Stimulated activated naive CD8-positive, alpha-beta T cell treated with anti-CD3 and anti-CD28 coated beads, Interleukin-15, amount 100 ng/mL, for 72 hours (primary cell): ENCODE results near the gene DPCD.

ENCODE experiments used
- ATAC-seq: fragments of 150-1000 bp; cut with Tn5 transposase; 2 replicates; pipeline ENCODE4 v1.10.0; 2021; ENCODE audit warnings: mild to moderate bottlenecking, moderate library complexity
- DNase-seq, 2 donors: peaks; one replicate each; pipeline ENCODE4 v3.0.0; 2021 to 2022
- H3K27ac Mint-ChIP-seq, 2 donors: one replicate each; pipeline ENCODE4 v1.8.0; 2022; ENCODE audit warnings: mild to moderate bottlenecking in 2 of 2, mixed read lengths in 2 of 2, moderate library complexity in 2 of 2
- H3K27me3 Mint-ChIP-seq: one replicate; pipeline ENCODE4 v1.8.0; 2022; ENCODE audit warnings: mixed read lengths
- H3K4me1 Mint-ChIP-seq: one replicate; pipeline ENCODE4 v1.8.0; 2022; ENCODE audit warnings: mild to moderate bottlenecking, mixed read lengths
- H3K4me3 Mint-ChIP-seq, 2 donors: one replicate each; pipeline ENCODE4 v1.8.0; 2022; ENCODE audit warnings: mild to moderate bottlenecking in 2 of 2, mixed read lengths in 2 of 2, moderate library complexity in 1 of 2
- H3K9me3 Mint-ChIP-seq, 2 donors: one replicate each; pipeline ENCODE4 v1.8.0; 2022; ENCODE audit warnings: mixed read lengths in 2 of 2

Gene DPCD

GRCh38 chr10:101587725-101588653, at the start of gene DPCD, which contains the start of gene POLL:
Gene DPCD, plus strand, starts transcription at chr10:101588321. Its CDS starts 16 bp downstream, at chr10:101588337.
Gene POLL, minus strand, starts transcription at chr10:101588257. Its CDS starts 897 bp downstream, at chr10:101587360.
- ATAC-seq = peak; percentile 98
- Mint-ChIP-seq H3K27ac (peak within 1 kb of the TSS; percentile 91 to 93), H3K9me3 (no peaks in the 10 kb centered on the region)

GRCh38 chr10:101538446-101538845, 49.7 kb upstream of the DPCD start:
- Mint-ChIP-seq H3K4me1 (no peaks in the 10 kb centered on the region), H3K27ac (no peak overlapping the region)

More at GRCh38 chr10:101587725-101588653, at the start of gene DPCD, which contains the start of gene POLL:
- H3K4me1 Mint-ChIP-seq = peaks cover 27% of the 10 kb centered on the region
- peak; percentile 82 to 90 for DNase-seq
- no peaks in the 10 kb centered on the region for H3K27me3 Mint-ChIP-seq
- H3K4me3 Mint-ChIP-seq = peak within 1 kb of the TSS; percentile 96 to 98

GRCh38 chr10:101545898-101546297, 42.2 kb upstream of the DPCD start:
- ATAC-seq (no peak), DNase-seq (no peak)
- Mint-ChIP-seq H3K27ac (no peak overlapping the region), H3K27me3 (no peaks in the 10 kb centered on the region), H3K4me1 (no peaks in the 10 kb centered on the region), H3K9me3 (no peaks in the 10 kb centered on the region), H3K4me3 (no peak overlapping the region)

More at GRCh38 chr10:101538446-101538845, 49.7 kb upstream of the DPCD start:
- ATAC-seq (no peak), DNase-seq (no peak)
- Mint-ChIP-seq H3K9me3 (no peaks in the 10 kb centered on the region), H3K4me3 (no peak overlapping the region), H3K27me3 (no peaks in the 10 kb centered on the region)

- H3K9me3 Mint-ChIP-seq = no peaks in the 10 kb centered on the region
Measured at GRCh38 chr10:101550965-101551364, 37.2 kb upstream of the DPCD start.

GRCh38 chr10:101552442-101552841, 35.7 kb upstream of the DPCD start:
- no peaks in the 10 kb centered on the region for H3K27me3 Mint-ChIP-seq
- H3K4me3 Mint-ChIP-seq = no peak overlapping the region
- H3K4me1 Mint-ChIP-seq = no peaks in the 10 kb centered on the region
- no peaks in the 10 kb centered on the region for H3K9me3 Mint-ChIP-seq
- ATAC-seq (no peak), DNase-seq (no peak)
- H3K27ac Mint-ChIP-seq = no peak overlapping the region

More at GRCh38 chr10:101550965-101551364, 37.2 kb upstream of the DPCD start:
- ATAC-seq (peak; percentile 76), DNase-seq (no peak)
- H3K4me1 Mint-ChIP-seq = no peaks in the 10 kb centered on the region
- peak overlapping the region in 1 of 2 donors; percentile 16 for H3K27ac Mint-ChIP-seq
- H3K4me3 Mint-ChIP-seq = no peak overlapping the region
- H3K27me3 Mint-ChIP-seq = no peaks in the 10 kb centered on the region

GRCh38 chr10:101557541-101557940, 30.6 kb upstream of the DPCD start:
- no peak overlapping the region for H3K4me3 Mint-ChIP-seq
- DNase-seq = no peak
- peaks cover 24% of the 10 kb centered on the region for H3K4me1 Mint-ChIP-seq
- ATAC-seq = no peak
- H3K9me3 Mint-ChIP-seq = no peaks in the 10 kb centered on the region
- H3K27ac Mint-ChIP-seq = no peak overlapping the region
- no peaks in the 10 kb centered on the region for H3K27me3 Mint-ChIP-seq

GRCh38 chr10:101558204-101558603, 29.9 kb upstream of the DPCD start:
- DNase-seq = no peak
- peak overlapping the region in 1 of 2 donors; percentile 31 for H3K27ac Mint-ChIP-seq
- ATAC-seq = peak; percentile 38
- no peaks in the 10 kb centered on the region for H3K27me3 Mint-ChIP-seq
- no peak overlapping the region for H3K4me3 Mint-ChIP-seq
- H3K9me3 Mint-ChIP-seq = no peaks in the 10 kb centered on the region
- peaks cover 24% of the 10 kb centered on the region for H3K4me1 Mint-ChIP-seq

- DNase-seq = no peak
- H3K9me3 Mint-ChIP-seq = no peaks in the 10 kb centered on the region
- no peak for ATAC-seq
- H3K4me1 Mint-ChIP-seq = peaks cover 24% of the 10 kb centered on the region
- peak overlapping the region; percentile 1 to 45 for H3K27ac Mint-ChIP-seq
- no peak overlapping the region for H3K4me3 Mint-ChIP-seq
- peaks cover 5% of the 10 kb centered on the region for H3K27me3 Mint-ChIP-seq
Measured at GRCh38 chr10:101558671-101559595, 29.2 kb upstream of the DPCD start.

GRCh38 chr10:101559596-101560297, 28.4 kb upstream of the DPCD start:
- no peak for ATAC-seq
- Mint-ChIP-seq H3K4me1 (peaks cover 24% of the 10 kb centered on the region), H3K27ac (peak overlapping the region in 1 of 2 donors; percentile 13), H3K27me3 (peaks cover 13% of the 10 kb centered on the region), H3K9me3 (no peaks in the 10 kb centered on the region), H3K4me3 (no peak overlapping the region)
- DNase-seq = no peak

- H3K27ac Mint-ChIP-seq = peak overlapping the region; percentile 54 to 94
- peaks cover 24% of the 10 kb centered on the region for H3K4me1 Mint-ChIP-seq
- no peaks in the 10 kb centered on the region for H3K9me3 Mint-ChIP-seq
- peak; percentile 16 for ATAC-seq
- peaks cover 21% of the 10 kb centered on the region for H3K27me3 Mint-ChIP-seq
- no peak for DNase-seq
- no peak overlapping the region for H3K4me3 Mint-ChIP-seq
Measured at GRCh38 chr10:101560298-101561067, 27.6 kb upstream of the DPCD start.

- Mint-ChIP-seq H3K27me3 (peaks cover 29% of the 10 kb centered on the region), H3K9me3 (no peaks in the 10 kb centered on the region), H3K4me1 (peaks cover 27% of the 10 kb centered on the region), H3K27ac (peak overlapping the region; percentile 54 to 94), H3K4me3 (no peak overlapping the region)
- DNase-seq (no peak), ATAC-seq (no peak)
Measured at GRCh38 chr10:101561068-101561915, 26.8 kb upstream of the DPCD start.

- DNase-seq (no peak), ATAC-seq (no peak)
- H3K4me3 Mint-ChIP-seq = no peak overlapping the region
- H3K27me3 Mint-ChIP-seq = peaks cover 38% of the 10 kb centered on the region
- H3K27ac Mint-ChIP-seq = peak overlapping the region in 1 of 2 donors; percentile 60
- no peaks in the 10 kb centered on the region for H3K9me3 Mint-ChIP-seq
- peaks cover 35% of the 10 kb centered on the region for H3K4me1 Mint-ChIP-seq
Measured at GRCh38 chr10:101562231-101562630, 25.9 kb upstream of the DPCD start.

GRCh38 chr10:101563007-101563406, 25.1 kb upstream of the DPCD start:
- Mint-ChIP-seq H3K9me3 (no peaks in the 10 kb centered on the region), H3K27ac (no peak overlapping the region), H3K4me3 (no peak overlapping the region), H3K4me1 (peaks cover 35% of the 10 kb centered on the region), H3K27me3 (peaks cover 46% of the 10 kb centered on the region)
- DNase-seq = no peak
- ATAC-seq = no peak
